Loucy (cell line): Measurements from ENCODE around the gene RTEL1.

ENCODE experiments used
- H2AFZ ChIP-seq: fragments of 200-600 bp; sonication (generic); 2 replicates; pipeline ENCODE4 v1.6.0; 2016; ENCODE audit warnings: antibody characterized with exemption, mild to moderate bottlenecking, low read length, moderate library complexity
- H3F3A ChIP-seq: fragments of 200-600 bp; 2 replicates; pipeline ENCODE4 v1.6.0; 2016; ENCODE audit warnings: antibody characterized with exemption, low read depth, mild to moderate bottlenecking
- H3K27me3 ChIP-seq: fragments of 200-600 bp; sonication (generic); 2 replicates; pipeline ENCODE4 v1.6.1; 2014; ENCODE audit warnings: low read length, mild to moderate bottlenecking; ENCODE audit not compliant: insufficient read depth, poor library complexity, severe bottlenecking
- H3K36me3 ChIP-seq: fragments of 200-600 bp; sonication (generic); 2 replicates; pipeline ENCODE4 v1.6.1; 2016; ENCODE audit warnings: low read length; ENCODE audit not compliant: insufficient read depth
- H3K4me1 ChIP-seq: fragments of 200-600 bp; sonication (generic); 2 replicates; pipeline ENCODE4 v1.5.1; 2014; ENCODE audit warnings: low read length, mild to moderate bottlenecking; ENCODE audit not compliant: insufficient read depth, poor library complexity, severe bottlenecking
- H3K4me2 ChIP-seq: fragments of 200-600 bp; sonication (generic); 2 replicates; pipeline ENCODE4 v1.6.0; 2014; ENCODE audit warnings: antibody characterized with exemption, low read length, low read depth, mild to moderate bottlenecking; ENCODE audit not compliant: poor library complexity, severe bottlenecking
- H3K4me3 ChIP-seq: fragments of 200-600 bp; sonication (generic); 2 replicates; pipeline ENCODE4 v1.5.1; 2014; ENCODE audit warnings: low read length, mild to moderate bottlenecking, mixed read lengths; ENCODE audit not compliant: poor library complexity, severe bottlenecking
- H3K79me2 ChIP-seq: fragments of 200-600 bp; sonication (generic); 2 replicates; pipeline ENCODE4 v1.6.1; 2014; ENCODE audit warnings: low read length; ENCODE audit not compliant: insufficient read depth
- H3K9ac ChIP-seq: fragments of 200-600 bp; sonication (generic); 2 replicates; pipeline ENCODE4 v1.6.0; 2014; ENCODE audit warnings: mild to moderate bottlenecking, low read depth, low read length, moderate library complexity; ENCODE audit not compliant: poor library complexity, severe bottlenecking
- H3K9me2 ChIP-seq: fragments of 200-600 bp; sonication (generic); replicated peaks from 2 replicates; pipeline ENCODE4 v1.6.1; 2016; ENCODE audit warnings: low read depth, low read length, mixed read lengths
- H3K9me3 ChIP-seq: fragments of 200-600 bp; sonication (generic); 2 replicates; pipeline ENCODE4 v1.6.1; 2014; ENCODE audit warnings: mild to moderate bottlenecking, antibody characterized with exemption, low read length, low read depth; ENCODE audit not compliant: insufficient read depth
- H4K20me1 ChIP-seq: fragments of 200-600 bp; sonication (generic); 2 replicates; pipeline ENCODE4 v1.6.0; 2014; ENCODE audit warnings: antibody characterized with exemption, low read length, mild to moderate bottlenecking; ENCODE audit not compliant: insufficient read depth, poor library complexity, severe bottlenecking
- CTCF ChIP-seq: fragments of 200-600 bp; sonication (generic); conservative IDR thresholded peaks from 2 replicates; pipeline ENCODE4 v1.5.1; 2014; ENCODE audit warnings: mild to moderate bottlenecking, antibody characterized with exemption, low read length
- EZH2phosphoT487 ChIP-seq: fragments of 200-600 bp; IDR thresholded peaks from 2 replicates; pipeline ENCODE4 v1.6.1; 2018; ENCODE audit warnings: antibody characterized with exemption, mild to moderate bottlenecking, moderate library complexity, borderline replicate concordance

The RTEL1 gene

GRCh38 chr20:63682384-63683139 lies 24.4 kb downstream of the RTEL1 start:
- no peaks in the 10 kb centered on the region for H4K20me1 ChIP-seq
- H3F3A ChIP-seq: no peaks in the 10 kb centered on the region
- no peaks in the 10 kb centered on the region for H3K36me3 ChIP-seq
- H3K4me3 ChIP-seq: no peak overlapping the region
- no peak for TF ChIP-seq CTCF
- TF ChIP-seq EZH2phosphoT487: no peak
- H3K4me2 ChIP-seq: no peak overlapping the region
- H3K9me2 ChIP-seq: no peaks in the 10 kb centered on the region
- peaks cover 4% of the 10 kb centered on the region for H3K4me1 ChIP-seq
- no peaks in the 10 kb centered on the region for H3K79me2 ChIP-seq
- no peaks in the 10 kb centered on the region for H3K27me3 ChIP-seq
- H3K9me3 ChIP-seq: no peaks in the 10 kb centered on the region
- H2AFZ ChIP-seq: no peak overlapping the region
- H3K9ac ChIP-seq: no peak overlapping the region

DNA sequence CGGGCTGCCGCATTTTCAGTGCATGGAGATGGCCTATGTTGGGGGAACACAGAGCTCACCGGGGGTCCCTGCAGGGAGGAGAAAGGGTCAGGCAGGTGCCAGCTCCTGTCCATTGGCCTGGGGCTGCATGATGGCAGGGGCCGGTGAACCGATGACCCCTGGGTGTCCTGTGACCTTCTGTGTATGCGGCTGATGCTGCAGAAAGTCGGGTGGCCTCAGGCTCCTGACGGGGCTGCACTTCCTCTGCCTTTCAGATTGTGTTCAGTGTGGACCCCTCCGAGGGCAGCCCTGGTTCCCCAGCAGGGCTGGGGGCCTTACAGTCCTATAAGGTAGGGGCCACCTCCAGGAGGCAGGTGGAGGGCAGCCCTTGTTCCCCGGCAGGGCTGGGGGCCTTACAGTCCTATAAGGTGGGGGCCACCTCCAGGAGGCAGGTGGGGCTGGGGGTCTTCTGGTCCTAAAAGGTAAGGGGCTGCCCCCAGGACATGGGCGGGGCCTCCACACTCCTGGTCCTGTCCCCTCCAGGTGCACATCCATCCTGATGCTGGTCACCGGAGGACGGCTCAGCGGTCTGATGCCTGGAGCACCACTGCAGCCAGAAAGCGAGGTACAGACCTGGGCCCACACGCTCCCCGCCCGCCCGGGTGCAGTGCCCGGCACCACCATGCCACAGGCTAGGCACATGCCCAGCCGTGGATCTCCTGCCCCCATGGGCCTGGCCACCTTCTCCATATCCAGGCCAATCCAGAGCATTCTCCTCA lies 27.3 kb downstream of the RTEL1 start:
- Histone ChIP-seq H3K79me2 (no peaks in the 10 kb centered on the region), H3K4me3 (no peak overlapping the region), H4K20me1 (no peaks in the 10 kb centered on the region), H3F3A (no peaks in the 10 kb centered on the region), H3K9me3 (no peaks in the 10 kb centered on the region), H3K27me3 (no peaks in the 10 kb centered on the region), H2AFZ (no peak overlapping the region), H3K4me2 (no peak overlapping the region), H3K9ac (no peak overlapping the region), H3K9me2 (no peaks in the 10 kb centered on the region), H3K4me1 (peaks cover 4% of the 10 kb centered on the region), H3K36me3 (no peaks in the 10 kb centered on the region)
- no peak for TF ChIP-seq CTCF

- Histone ChIP-seq H3K4me3 (no peak overlapping the region), H3K9ac (no peak overlapping the region), H3K36me3 (no peaks in the 10 kb centered on the region), H3K79me2 (no peaks in the 10 kb centered on the region), H3K9me2 (no peaks in the 10 kb centered on the region), H3K4me2 (no peak overlapping the region), H4K20me1 (no peaks in the 10 kb centered on the region), H3K9me3 (no peaks in the 10 kb centered on the region), H2AFZ (no peak overlapping the region), H3F3A (no peaks in the 10 kb centered on the region), H3K4me1 (peaks cover 4% of the 10 kb centered on the region), H3K27me3 (no peaks in the 10 kb centered on the region)
- TF ChIP-seq EZH2phosphoT487 (no peak), CTCF (no peak)
Measured at GRCh38 chr20:63686094-63686491, 28.0 kb downstream of the RTEL1 start.
